Measurements from ENCODE around the gene SF3A1. TPM values are rescaled to one million over a fixed set of nuclear protein-coding genes. Genes with fewer than 3 reads are reported as not detected.

The SF3A1 gene
- total RNA-seq, 1 experiment from 2014 or later, result 182 TPM

GRCh38 chr22:30283342-30283741, 73.4 kb downstream of the SF3A1 start:
- Mint-ChIP-seq H3K4me3 (ENCODE audit: unreplicated experiment) (no peak overlapping the region), H3K4me1 (ENCODE audit: low read depth, unreplicated experiment) (peaks cover 13% of the 10 kb centered on the region), H3K36me3 (ENCODE audit: insufficient read depth, unreplicated experiment) (no peaks in the 10 kb centered on the region), H3K27ac (ENCODE audit: unreplicated experiment) (no peak overlapping the region), H3K27me3 (ENCODE audit: insufficient read depth, unreplicated experiment) (no peaks in the 10 kb centered on the region), H3K9me3 (ENCODE audit: unreplicated experiment) (no peaks in the 10 kb centered on the region)
- TF ChIP-seq, protein P1, sequence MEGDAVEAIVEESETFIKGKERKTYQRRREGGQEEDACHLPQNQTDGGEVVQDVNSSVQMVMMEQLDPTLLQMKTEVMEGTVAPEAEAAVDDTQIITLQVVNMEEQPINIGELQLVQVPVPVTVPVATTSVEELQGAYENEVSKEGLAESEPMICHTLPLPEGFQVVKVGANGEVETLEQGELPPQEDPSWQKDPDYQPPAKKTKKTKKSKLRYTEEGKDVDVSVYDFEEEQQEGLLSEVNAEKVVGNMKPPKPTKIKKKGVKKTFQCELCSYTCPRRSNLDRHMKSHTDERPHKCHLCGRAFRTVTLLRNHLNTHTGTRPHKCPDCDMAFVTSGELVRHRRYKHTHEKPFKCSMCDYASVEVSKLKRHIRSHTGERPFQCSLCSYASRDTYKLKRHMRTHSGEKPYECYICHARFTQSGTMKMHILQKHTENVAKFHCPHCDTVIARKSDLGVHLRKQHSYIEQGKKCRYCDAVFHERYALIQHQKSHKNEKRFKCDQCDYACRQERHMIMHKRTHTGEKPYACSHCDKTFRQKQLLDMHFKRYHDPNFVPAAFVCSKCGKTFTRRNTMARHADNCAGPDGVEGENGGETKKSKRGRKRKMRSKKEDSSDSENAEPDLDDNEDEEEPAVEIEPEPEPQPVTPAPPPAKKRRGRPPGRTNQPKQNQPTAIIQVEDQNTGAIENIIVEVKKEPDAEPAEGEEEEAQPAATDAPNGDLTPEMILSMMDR (IDR thresholded peaks at IDR 0.05; ENCODE audit: insufficient read depth in 1 of 2, low read depth in 1 of 2, low read length in 1 of 2, severe bottlenecking in 1 of 2, unreplicated experiment in 1 of 2), result no peak
- no peaks in the 10 kb centered on the region for H3K9me3 ChIP-seq
- no peaks in the 10 kb centered on the region; the same call in 1 of the 2 replicates for H3K36me3 ChIP-seq (ENCODE audit: control insufficient read depth, insufficient read depth, low read length)
- H3K27me3 ChIP-seq (replicated peaks; ENCODE audit: control insufficient read depth, insufficient read depth, low read length), result no peaks in the 10 kb centered on the region
- intact Hi-C loops (cut with micrococcal nuclease; ENCODE audit: unreplicated experiment), result loop anchor here (10.0 kb wide), 1 partner anchor 201 kb away; no protein-coding TSS in a partner anchor
- ChIA-PET POLR2A (no interaction called here), CTCF (interaction anchor here (0.7 kb wide), 1 partner anchor 69 kb away, joined by 4 read pairs; no protein-coding TSS in a partner anchor)
- no peak overlapping the region for H3K4me3 ChIP-seq (ENCODE audit: low read depth, low read length)
- DNase-seq, result no peak
- peaks cover 5% of the 10 kb centered on the region for H3K4me1 ChIP-seq
- no TSS peak for BruUV-seq (replicated peaks)

- H3K9me3 Mint-ChIP-seq (ENCODE audit: unreplicated experiment), result no peaks in the 10 kb centered on the region
- ChIA-PET POLR2A (no interaction called here), CTCF (interaction anchor here (0.7 kb wide), 1 partner anchor 70 kb away, joined by 4 read pairs; no protein-coding TSS in a partner anchor)
- intact Hi-C loops (cut with micrococcal nuclease; ENCODE audit: unreplicated experiment), result loop anchor here (10.0 kb wide), 1 partner anchor 202 kb away; no protein-coding TSS in a partner anchor
- TF ChIP-seq, protein P1 (IDR thresholded peaks at IDR 0.05; ENCODE audit: insufficient read depth in 1 of 2, low read depth in 1 of 2, low read length in 1 of 2, severe bottlenecking in 1 of 2, unreplicated experiment in 1 of 2), result no peak
- Histone ChIP-seq H3K36me3 (ENCODE audit: control insufficient read depth, insufficient read depth, low read length) (no peaks in the 10 kb centered on the region; the same call in 1 of the 2 replicates), H3K4me3 (ENCODE audit: low read depth, low read length) (no peak overlapping the region), H3K4me1 (peaks cover 10% of the 10 kb centered on the region), H3K27me3 (replicated peaks; ENCODE audit: control insufficient read depth, insufficient read depth, low read length) (no peaks in the 10 kb centered on the region), H3K9me3 (no peaks in the 10 kb centered on the region)
- peaks cover 16% of the 10 kb centered on the region for H3K4me1 Mint-ChIP-seq (ENCODE audit: low read depth, unreplicated experiment)
- no peak for DNase-seq
- H3K27me3 Mint-ChIP-seq (ENCODE audit: insufficient read depth, unreplicated experiment), result no peaks in the 10 kb centered on the region
- BruUV-seq (replicated peaks), result no TSS peak
- H3K27ac Mint-ChIP-seq (ENCODE audit: unreplicated experiment), result no peak overlapping the region
- no peak overlapping the region for H3K4me3 Mint-ChIP-seq (ENCODE audit: unreplicated experiment)
- H3K36me3 Mint-ChIP-seq (ENCODE audit: insufficient read depth, unreplicated experiment), result no peaks in the 10 kb centered on the region
Measured at GRCh38 chr22:30282616-30283046, 74.1 kb downstream of the SF3A1 start.

Other genes with a start within 250 kb of the SF3A1 start
- 8.0 and 9.7 TPM in 2 replicates for gene LIF, start 110.1 kb downstream of the SF3A1 start, total RNA-seq (2022)
- gene OSM, start 90.0 kb downstream of the SF3A1 start, total RNA-seq (2022), result not detected in 2 replicates
- gene CASTOR1, start 67.4 kb downstream of the SF3A1 start, total RNA-seq (2022), result 6.3 and 7.4 TPM in 2 replicates
- 11.1 and 12.2 TPM in 2 replicates for gene TBC1D10A, start 30.0 kb downstream of the SF3A1 start, total RNA-seq (2022)
- gene CCDC157, start 113 bp upstream of the SF3A1 start, total RNA-seq (2022), result 4.8 and 4.9 TPM in 2 replicates
- gene RNF215, start 30.5 kb upstream of the SF3A1 start, total RNA-seq (2022), result 12.8 and 14.2 TPM in 2 replicates
- gene SEC14L2, start 40.1 kb upstream of the SF3A1 start, total RNA-seq (2022), result 9.4 and 11.0 TPM in 2 replicates
- 20.6 and 23.0 TPM in 2 replicates for gene MTFP1, start 68.9 kb upstream of the SF3A1 start, total RNA-seq (2022)
- not detected in 2 replicates for gene SEC14L3, start 115.1 kb upstream of the SF3A1 start, total RNA-seq (2022)
- gene SEC14L4, start 148.8 kb upstream of the SF3A1 start, total RNA-seq (2022), result not detected in 2 replicates
- 0.14 TPM in 1 of 2 replicates, not detected in the other for gene SEC14L6, start 189.8 kb upstream of the SF3A1 start, total RNA-seq (2022)
- 8.9 and 14.2 TPM in 2 replicates for gene GAL3ST1, start 217.8 kb upstream of the SF3A1 start, total RNA-seq (2022)
- gene PES1, start 235.0 kb upstream of the SF3A1 start, total RNA-seq (2022), result 110 and 117 TPM in 2 replicates

Data from Caco-2 (cell line).